ENCODE data around the gene RHOT2. TPM values are rescaled to one million over a fixed set of nuclear protein-coding genes. Genes with fewer than 3 reads are reported as not detected.

RHOT2 gene
- total RNA-seq, 1 donor from 2014 or later, result 189 TPM

- TF ChIP-seq, protein P1, sequence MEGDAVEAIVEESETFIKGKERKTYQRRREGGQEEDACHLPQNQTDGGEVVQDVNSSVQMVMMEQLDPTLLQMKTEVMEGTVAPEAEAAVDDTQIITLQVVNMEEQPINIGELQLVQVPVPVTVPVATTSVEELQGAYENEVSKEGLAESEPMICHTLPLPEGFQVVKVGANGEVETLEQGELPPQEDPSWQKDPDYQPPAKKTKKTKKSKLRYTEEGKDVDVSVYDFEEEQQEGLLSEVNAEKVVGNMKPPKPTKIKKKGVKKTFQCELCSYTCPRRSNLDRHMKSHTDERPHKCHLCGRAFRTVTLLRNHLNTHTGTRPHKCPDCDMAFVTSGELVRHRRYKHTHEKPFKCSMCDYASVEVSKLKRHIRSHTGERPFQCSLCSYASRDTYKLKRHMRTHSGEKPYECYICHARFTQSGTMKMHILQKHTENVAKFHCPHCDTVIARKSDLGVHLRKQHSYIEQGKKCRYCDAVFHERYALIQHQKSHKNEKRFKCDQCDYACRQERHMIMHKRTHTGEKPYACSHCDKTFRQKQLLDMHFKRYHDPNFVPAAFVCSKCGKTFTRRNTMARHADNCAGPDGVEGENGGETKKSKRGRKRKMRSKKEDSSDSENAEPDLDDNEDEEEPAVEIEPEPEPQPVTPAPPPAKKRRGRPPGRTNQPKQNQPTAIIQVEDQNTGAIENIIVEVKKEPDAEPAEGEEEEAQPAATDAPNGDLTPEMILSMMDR (conservative IDR thresholded peaks at IDR 0.05), result no peak
- DNase-seq (ENCODE audit: low read depth, low spot score), result no peak
- H3K36me3 Mint-ChIP-seq (ENCODE audit: low read depth), result no peaks in the 10 kb centered on the region
- peaks cover 2% of the 10 kb centered on the region for H3K27me3 Mint-ChIP-seq (ENCODE audit: low read depth)
- no peaks in the 10 kb centered on the region for H3K9me3 Mint-ChIP-seq
- H3K4me1 Mint-ChIP-seq, result no peaks in the 10 kb centered on the region
- no peak overlapping the region for H3K27ac Mint-ChIP-seq (ENCODE audit: unreplicated experiment)
- H3K4me3 Mint-ChIP-seq, result peak overlapping the region; percentile 76
Measured at GRCh38 chr16:644556-644955, 23.4 kb upstream of the RHOT2 start.

DNA sequence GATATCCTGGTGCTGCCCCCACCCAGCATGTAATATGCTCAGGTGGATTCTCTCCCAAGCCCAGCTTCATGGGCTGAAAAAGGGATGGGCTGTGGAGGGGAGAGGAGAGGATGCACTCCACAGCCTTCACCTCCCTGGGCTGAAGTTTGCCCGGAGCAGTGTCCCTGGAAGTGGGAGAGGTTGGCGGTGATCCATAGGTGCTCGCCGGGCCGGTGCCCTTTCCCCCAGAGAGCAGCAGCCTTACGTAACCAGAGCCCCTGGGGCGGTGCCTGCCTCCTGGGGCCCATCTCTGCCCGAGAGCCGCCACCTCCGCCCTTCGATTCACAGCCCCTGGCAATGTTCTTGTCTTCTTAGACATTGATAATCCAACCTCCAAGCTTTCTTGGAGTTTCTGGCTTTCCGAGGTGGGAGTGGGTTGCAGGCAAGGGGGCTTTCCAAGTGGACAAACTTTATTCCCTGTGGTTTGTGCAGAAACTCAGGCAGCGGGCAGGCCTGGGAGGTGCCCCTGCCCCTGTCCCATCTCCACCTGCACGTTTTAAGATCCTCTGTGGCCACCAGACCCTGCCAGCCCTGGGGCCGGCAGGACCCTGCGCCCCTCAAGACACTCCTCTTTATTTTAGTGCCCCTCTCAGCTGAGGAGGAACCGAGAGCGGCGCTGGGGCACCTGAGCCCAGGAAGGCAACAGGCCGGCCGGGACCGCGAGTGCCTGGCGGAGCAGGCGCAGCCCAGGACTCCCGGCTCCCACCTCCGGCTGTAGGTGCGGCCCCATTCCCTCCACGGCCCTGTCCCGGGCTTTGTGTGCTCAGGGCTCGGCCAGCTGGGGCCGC is 21.9 kb upstream of the RHOT2 start:
- H3K4me3 Mint-ChIP-seq, result peak overlapping the region; percentile 62
- H3K36me3 Mint-ChIP-seq (ENCODE audit: low read depth), result no peaks in the 10 kb centered on the region
- no peaks in the 10 kb centered on the region for H3K4me1 Mint-ChIP-seq
- DNase-seq (ENCODE audit: low read depth, low spot score), result no peak
- H3K9me3 Mint-ChIP-seq, result no peaks in the 10 kb centered on the region
- H3K27ac Mint-ChIP-seq (ENCODE audit: unreplicated experiment), result no peak overlapping the region
- TF ChIP-seq, protein P1 (conservative IDR thresholded peaks at IDR 0.05), result no peak
- H3K27me3 Mint-ChIP-seq (ENCODE audit: low read depth), result peaks cover 2% of the 10 kb centered on the region

DNA sequence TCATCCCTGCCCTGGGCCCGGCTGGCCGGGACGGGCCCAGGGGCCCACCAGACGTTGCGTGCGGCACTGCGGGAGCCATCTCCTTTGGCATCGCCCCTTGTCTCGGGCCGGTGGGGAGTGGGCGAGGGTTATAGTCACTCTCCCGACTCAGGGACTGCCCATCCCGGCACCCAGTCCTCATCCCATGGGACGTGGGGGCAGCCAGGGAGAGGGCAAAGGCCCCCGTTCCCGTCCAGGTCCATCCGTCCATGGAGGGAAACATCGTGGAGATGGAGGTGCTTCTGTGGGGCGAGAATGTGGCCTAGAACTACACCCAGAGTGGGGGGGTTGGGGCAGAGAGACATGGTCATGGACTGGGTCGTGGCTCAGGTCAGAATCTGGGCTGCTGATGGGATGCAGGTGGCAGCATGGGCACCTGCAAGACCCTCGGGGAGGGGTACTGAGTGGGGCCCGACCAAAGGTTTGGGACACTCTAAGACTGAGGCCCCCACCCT is 21.2 kb upstream of the RHOT2 start:
- Mint-ChIP-seq H3K27ac (ENCODE audit: unreplicated experiment) (no peak overlapping the region), H3K27me3 (ENCODE audit: low read depth) (peaks cover 2% of the 10 kb centered on the region), H3K36me3 (ENCODE audit: low read depth) (no peaks in the 10 kb centered on the region), H3K4me1 (no peaks in the 10 kb centered on the region), H3K4me3 (peak overlapping the region; percentile 67), H3K9me3 (no peaks in the 10 kb centered on the region)
- no peak for DNase-seq (ENCODE audit: low read depth, low spot score)
- TF ChIP-seq, protein P1 (conservative IDR thresholded peaks at IDR 0.05), result no peak

- Mint-ChIP-seq H3K9me3 (no peaks in the 10 kb centered on the region), H3K27ac (ENCODE audit: unreplicated experiment) (no peak overlapping the region), H3K4me3 (peak overlapping the region; percentile 67), H3K36me3 (ENCODE audit: low read depth) (no peaks in the 10 kb centered on the region), H3K27me3 (ENCODE audit: low read depth) (peaks cover 2% of the 10 kb centered on the region), H3K4me1 (no peaks in the 10 kb centered on the region)
- TF ChIP-seq, protein P1 (conservative IDR thresholded peaks at IDR 0.05), result no peak
- no peak for DNase-seq (ENCODE audit: low read depth, low spot score)
Measured at GRCh38 chr16:647173-647902, 20.6 kb upstream of the RHOT2 start.

GRCh38 chr16:648071-648780 is 19.7 kb upstream of the RHOT2 start:
- no peaks in the 10 kb centered on the region for H3K36me3 Mint-ChIP-seq (ENCODE audit: low read depth)
- DNase-seq (ENCODE audit: low read depth, low spot score), result no peak
- TF ChIP-seq, protein P1 (conservative IDR thresholded peaks at IDR 0.05), result peak; percentile 49
- H3K27ac Mint-ChIP-seq (ENCODE audit: unreplicated experiment), result peak overlapping the region; percentile 50
- no peaks in the 10 kb centered on the region for H3K9me3 Mint-ChIP-seq
- peaks cover 2% of the 10 kb centered on the region for H3K27me3 Mint-ChIP-seq (ENCODE audit: low read depth)
- no peaks in the 10 kb centered on the region for H3K4me1 Mint-ChIP-seq
- peak overlapping the region; percentile 80 for H3K4me3 Mint-ChIP-seq
